Right lobe of liver (tissue), 4 donors: ENCODE measurements around the gene SMARCB1.

Source experiments
- CTCF ChIP-seq, 4 donors: fragments of 200-600 bp in 3 of 4; fragments of 450-650 bp in 1 of 4; IDR thresholded peaks; one replicate each; pipeline versions ENCODE4 v1.5.1 to v1.8.0; 2016 to 2022; ENCODE audit warnings: antibody characterized with exemption in 4 of 4, mild to moderate bottlenecking in 2 of 4
- POLR2A ChIP-seq: fragments of 450-650 bp; IDR thresholded peaks from one replicate; pipeline ENCODE4 v1.6.1; 2017; ENCODE audit warnings: antibody characterized with exemption, mild to moderate bottlenecking
- donor health status: DM: no; HTN: no; CAD: no.
- donor health status: DM: no; HTN: no; CAD: no.
- donor health status: DM: no; HTN: yes; CAD: no.

- no peak for TF ChIP-seq CTCF (IDR thresholded peaks at IDR 0.05)
- no peak for TF ChIP-seq POLR2A
These were observed 2.9 kb downstream of the SMARCB1 start for GRCh38 chr22:23789638-23790037.
